NCI-H526 (cell line): ENCODE data around the gene INAVA.

Experiments
- DNase-seq, 2 experiments: peaks; one replicate each; lab custom pipeline; 2025; lab: John Stamatoyannopoulos, UW

INAVA gene

GRCh38 chr1:200877010-200877409, 17.7 kb upstream of the INAVA start:
- no peak for DNase-seq

DNA sequence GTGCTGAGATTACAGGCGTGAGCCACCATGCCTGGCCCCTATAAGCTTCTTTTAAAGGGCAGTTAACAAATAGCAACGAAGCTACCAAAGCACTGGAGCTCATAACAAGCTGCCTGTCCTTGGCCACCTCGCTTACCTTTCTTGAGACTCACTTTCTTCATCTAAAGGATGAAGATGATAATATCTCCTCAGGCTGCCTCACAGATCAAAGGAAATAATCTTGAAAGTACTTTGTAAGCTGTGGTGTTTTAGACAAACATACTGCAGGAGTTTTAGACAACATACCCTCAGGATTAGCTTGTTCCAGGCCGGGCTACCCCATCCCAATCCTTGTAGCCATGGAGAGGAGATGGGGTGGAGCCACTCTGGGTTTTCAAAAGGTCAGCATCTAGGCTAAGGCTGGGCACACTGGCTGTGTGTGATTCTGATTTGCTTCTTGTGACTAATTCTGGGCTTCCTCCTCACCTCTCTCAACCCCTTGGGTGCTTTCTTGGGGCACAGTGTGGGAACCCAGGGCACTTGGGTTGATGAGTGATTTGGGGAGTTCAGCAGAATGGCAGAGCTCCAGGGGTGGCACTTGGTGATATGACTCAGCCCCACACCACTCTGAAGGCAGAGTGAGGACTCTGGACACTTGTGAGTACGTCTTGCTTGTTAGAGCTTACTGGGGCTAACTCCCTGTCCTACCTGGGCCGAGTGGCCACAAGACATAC, 16.7 kb upstream of the INAVA start:
- DNase-seq, result no peak

GRCh38 chr1:200880212-200880611, 14.5 kb upstream of the INAVA start:
- no peak for DNase-seq

- DNase-seq, result no peak
These were observed 11.6 kb upstream of the INAVA start for GRCh38 chr1:200883118-200883517.

DNA sequence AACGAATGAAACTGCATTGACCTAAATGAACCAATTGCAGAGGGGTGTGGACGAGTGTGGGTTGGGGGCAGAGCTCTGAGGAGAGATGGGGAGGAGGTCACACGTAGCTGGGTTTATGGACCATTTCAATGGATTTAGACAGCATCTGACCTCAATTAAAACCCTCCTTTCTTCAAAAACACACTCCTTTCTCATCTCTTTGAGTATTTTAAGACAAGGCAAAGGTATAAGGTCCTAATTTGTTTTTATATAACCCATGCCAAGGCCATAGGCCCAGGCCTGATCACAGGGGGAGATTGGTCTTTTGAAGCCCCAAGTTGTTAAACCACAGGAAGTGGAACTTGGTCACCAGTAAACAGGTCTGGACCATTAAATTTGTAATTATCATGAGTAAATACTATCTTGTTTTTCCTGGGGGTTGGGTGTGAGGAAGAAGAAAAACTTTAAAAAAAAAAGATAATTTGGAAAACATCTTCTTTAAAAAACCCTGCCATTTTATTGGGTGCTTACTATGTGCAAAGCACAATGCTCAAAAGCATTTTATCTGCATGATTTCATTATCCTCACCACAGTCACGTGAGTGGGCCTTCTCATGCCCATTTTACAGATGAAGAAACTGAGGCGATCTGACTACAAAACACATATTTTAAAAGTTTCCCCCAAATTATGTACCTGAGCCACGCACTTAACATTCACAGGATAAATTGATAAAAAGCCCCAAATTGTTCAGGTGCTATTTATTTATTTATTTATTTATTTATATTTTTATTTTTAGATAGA, 8.9 kb upstream of the INAVA start:
- no peak for DNase-seq

DNA sequence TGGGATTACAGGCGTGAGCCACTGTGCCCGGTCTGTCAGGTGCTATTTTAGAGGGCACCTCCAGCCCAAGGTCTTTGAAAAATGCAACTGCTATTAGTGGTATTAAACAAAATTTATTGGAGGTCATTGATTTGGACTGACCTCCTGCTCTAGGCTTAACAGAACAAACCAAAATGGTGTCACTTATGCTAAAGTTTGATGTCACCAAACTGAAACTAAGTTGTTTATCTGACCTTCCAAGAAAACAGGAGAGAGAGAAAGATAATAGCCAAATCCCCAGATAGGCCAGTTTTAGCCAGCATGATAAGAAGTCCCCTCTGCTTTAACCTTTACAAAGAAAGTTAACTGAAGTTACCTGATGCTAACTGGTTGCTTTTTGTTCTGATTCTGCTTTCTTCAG, 8.1 kb upstream of the INAVA start:
- no peak for DNase-seq

DNA sequence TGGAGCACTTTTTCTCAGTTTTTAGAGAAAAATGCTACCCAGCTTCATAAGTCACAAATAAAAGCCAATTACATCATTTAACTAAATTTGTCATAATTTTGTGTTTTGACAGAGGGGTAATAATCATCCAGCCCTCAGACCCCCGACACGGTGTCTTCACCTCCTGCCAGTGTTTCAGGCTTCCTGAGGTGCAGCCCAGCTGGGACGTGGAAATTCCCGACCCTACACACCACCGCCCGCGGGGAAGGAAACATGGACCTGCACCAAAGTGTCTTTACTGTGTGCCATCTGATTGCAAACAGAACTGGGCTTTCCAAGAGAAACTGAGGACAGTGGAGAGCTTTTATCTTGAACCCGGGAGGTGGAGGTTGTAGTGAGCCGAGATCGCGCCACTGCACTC, 7.7 kb upstream of the INAVA start:
- DNase-seq, result no peak

DNA sequence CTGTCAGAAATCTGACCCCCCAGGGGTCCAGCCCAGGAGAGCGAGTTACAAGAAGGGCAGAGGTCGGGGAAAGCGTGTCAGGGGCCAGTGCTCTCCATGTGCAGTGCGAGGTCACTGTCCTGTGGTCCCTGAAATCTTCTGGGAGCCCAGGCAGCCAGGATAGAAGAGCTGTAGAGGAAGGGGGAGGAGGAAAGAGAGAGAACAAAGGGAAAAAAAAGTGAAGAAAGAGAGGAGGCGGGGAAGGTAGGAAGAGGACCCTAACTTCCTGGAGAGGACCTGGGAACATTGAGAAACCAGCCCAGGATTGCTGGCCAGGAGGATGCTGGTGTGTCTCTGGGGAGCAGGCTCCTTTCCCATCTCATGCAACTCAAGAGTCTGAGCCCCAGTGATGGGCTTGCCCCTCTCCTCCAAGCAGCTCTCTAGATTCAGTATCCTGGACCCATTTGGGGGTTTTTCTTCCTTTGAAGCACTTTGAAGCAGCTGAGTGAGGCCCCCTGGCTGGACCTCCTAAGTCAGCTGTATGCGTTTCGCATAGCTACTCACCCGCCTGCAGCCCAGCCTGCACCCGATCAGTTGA, 6.8 kb upstream of the INAVA start:
- no peak for DNase-seq

DNA sequence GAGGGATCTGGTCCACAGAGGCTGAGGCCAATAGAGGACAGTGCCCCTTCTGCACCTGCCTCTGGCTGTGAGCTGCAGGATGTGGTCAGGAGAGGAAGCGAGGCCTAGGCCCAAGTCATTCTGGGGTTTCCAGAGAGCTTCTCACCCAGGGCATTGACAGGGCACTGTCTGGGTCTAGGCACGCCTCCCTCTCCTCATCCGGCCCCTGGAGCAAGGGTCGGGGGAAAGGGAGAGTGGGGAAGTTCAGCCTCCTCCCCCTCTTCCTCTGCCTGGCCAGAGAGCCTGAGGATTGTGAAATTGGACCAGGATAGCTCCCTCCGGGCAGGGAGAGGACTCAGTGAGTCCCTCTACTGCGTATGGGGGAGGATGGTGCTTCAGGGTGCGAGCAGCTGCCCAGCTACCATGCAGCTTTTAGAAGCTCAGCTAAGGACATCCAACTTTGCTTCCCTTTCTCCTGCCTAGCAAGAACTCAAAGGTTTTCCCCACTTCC, 6.3 kb upstream of the INAVA start:
- no peak for DNase-seq

DNA sequence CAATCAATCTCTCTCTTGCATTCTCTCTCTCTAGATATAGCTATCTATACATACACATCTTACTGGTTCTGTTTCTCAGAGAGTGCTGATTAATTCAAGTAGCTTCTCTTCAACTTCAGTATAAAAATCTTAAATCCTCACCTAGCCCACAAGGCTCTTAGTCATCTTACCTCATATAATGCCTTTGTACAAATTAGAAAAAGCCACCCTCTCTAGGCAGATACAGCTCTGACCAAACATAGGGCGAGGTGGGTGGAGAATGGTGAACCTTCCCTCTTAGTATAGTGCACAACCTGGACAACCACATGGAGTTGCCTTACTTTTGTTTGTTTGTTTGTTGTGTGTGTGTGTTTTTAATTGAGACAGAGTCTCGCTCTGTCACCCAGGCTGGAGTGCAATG, 5.1 kb upstream of the INAVA start:
- no peak for DNase-seq

- no peak for DNase-seq
These were observed 4.7 kb upstream of the INAVA start for GRCh38 chr1:200890027-200890426.

GRCh38 chr1:200890818-200891773, 3.6 kb upstream of the INAVA start:
- peak; percentile 11 to 67 for DNase-seq

GRCh38 chr1:200891774-200892157, 2.9 kb upstream of the INAVA start:
- no peak for DNase-seq

DNA sequence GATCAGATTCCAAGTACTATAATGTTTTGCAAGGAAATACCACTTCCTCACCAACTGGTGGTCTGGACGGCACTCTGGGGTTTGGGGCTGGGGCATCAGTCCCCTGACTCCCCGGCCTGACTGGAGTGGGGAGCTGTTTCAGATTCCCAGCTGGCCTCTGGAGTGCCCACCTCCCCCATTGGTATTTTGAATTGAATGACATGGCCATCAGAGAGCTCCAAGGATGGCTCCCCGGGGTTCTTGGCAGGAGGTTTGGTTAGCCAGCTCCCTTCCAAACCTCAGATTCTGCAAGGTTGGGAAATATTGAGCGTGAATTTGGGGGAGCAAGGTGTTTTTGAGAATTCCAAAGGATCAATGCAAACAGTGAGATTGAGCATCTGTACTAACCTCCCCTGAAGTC, 2.2 kb upstream of the INAVA start:
- DNase-seq, result no peak

GRCh38 chr1:200892958-200893357, 1.7 kb upstream of the INAVA start:
- DNase-seq, result no peak

DNA sequence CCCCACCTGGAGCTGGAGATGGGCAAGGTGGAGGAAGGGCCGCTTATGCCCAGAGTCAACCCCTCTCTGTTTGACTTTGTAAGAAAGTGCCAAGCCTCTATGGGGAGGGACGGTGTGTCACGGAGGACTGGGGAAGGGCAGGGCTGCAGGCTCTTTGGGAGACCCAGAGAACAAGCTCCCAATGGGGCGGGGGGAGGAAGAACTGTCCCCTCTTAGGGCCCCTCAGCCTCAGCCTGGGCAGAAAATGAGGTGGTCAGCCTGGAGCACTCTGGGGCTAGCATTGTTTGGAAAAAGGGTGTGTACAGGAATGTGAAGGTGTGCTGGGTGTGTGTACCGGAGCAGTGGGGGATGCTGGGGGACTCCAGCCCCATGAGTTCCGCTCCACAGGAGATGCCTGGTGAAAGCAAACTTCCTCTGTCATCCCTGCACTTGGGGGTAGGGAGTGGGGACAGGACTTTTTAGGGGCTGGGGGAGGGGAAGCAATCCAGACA, 1.2 kb upstream of the INAVA start:
- no peak for DNase-seq

- DNase-seq, result no peak
These were observed 716 bp downstream of the INAVA start for GRCh38 chr1:200895443-200895789.

DNA sequence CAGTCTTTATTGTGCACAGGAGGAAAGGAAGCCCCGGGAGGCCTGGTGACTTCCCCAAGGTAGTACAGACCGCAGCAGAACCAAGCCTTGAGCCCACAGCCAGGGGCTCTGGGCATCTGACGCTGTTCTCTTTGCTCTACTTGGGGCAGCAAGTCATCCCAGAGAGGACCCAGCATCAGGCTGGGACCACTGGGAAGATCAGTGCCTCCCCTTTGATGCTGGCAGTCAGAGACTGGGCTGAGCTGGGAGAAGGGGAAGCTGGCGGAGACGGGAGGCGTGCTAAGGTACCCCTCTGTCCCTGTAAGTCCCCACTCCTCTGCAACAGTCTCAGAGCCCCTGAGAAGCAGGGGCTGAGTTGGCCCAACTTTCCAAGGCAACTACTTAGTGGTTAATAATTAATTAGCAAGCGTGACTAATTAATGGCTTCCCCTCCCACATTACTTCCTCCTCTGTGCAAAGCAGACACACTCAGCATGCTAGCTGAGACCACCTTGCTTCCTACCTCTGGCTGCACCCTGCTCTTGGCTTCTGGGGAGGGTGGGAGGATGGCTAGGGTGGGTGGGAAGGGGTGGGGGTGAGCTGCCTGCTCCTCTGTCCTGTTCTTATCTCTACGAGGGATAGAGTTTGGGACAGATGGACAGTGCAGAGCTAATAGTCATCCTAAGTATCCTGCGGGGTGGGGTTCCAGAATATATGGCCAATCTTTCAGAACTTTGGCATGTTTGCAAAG, 1.3 kb downstream of the INAVA start:
- no peak for DNase-seq

- no peak for DNase-seq
These were observed 2.0 kb downstream of the INAVA start for GRCh38 chr1:200896531-200897196.

- DNase-seq, result no peak
These were observed 2.6 kb downstream of the INAVA start for GRCh38 chr1:200897259-200897658.

- no peak for DNase-seq
These were observed 4.3 kb downstream of the INAVA start for GRCh38 chr1:200899015-200899386.
